IgD-negative memory B cell (primary cell): ENCODE measurements around the gene ASAP2. TPM values are rescaled to one million over a fixed set of nuclear protein-coding genes. Genes with fewer than 3 reads are reported as not detected.

Source experiments
- H3K27ac Mint-ChIP-seq, 3 donors: one replicate each; pipeline ENCODE4 v1.8.0; 2020 to 2022; ENCODE audit warnings: mild to moderate bottlenecking in 3 of 3, mixed read lengths in 3 of 3, moderate library complexity in 1 of 3
- H3K27me3 Mint-ChIP-seq: one replicate; pipeline ENCODE4 v1.8.0; 2021; ENCODE audit warnings: mixed read lengths
- H3K36me3 Mint-ChIP-seq: one replicate; pipeline ENCODE4 v1.8.0; 2020; ENCODE audit warnings: mild to moderate bottlenecking, mixed read lengths
- H3K4me1 Mint-ChIP-seq, 3 donors: one replicate each; pipeline ENCODE4 v1.8.0; 2020 to 2022; ENCODE audit warnings: mixed read lengths in 3 of 3, mild to moderate bottlenecking in 1 of 3
- H3K4me3 Mint-ChIP-seq, 4 donors: one replicate each; pipeline ENCODE4 v1.8.0; 2020 to 2022; ENCODE audit warnings: mild to moderate bottlenecking in 4 of 4, mixed read lengths in 4 of 4, moderate library complexity in 3 of 4
- H3K9me3 Mint-ChIP-seq, 3 donors: one replicate each; pipeline ENCODE4 v1.8.0; 2020 to 2021; ENCODE audit warnings: mixed read lengths in 3 of 3, mild to moderate bottlenecking in 1 of 3
- polyA plus RNA-seq: library from polyadenylated mRNA; unstranded; fragments of 300-500 nt; fragmentation: Illumina TruSeq; gene quantifications from one replicate; pipeline ENCODE4 v1.2.3, GENCODE V29; 2021

The ASAP2 gene
- polyA plus RNA-seq, 1 donor from 2014 or later: not detected

DNA sequence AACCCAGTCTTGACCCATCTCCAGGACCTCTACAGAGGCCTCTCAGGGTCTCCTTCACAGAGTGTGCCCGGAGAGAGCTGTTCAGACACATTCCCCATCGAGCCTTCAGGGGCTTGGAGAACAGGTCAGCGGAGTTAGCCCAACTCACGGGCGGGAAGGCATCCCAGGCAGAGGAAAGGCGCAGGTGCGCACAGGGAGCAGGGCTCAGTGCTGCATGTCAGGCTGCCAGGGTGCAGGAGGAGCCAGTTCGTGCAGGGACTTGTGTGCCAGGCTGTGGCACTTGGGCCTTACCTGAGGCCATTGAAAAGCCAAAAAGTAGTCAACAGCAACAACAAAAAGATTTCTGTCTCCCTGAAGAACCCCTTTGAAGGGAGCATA, 112.7 kb downstream of the ASAP2 start:
- no peak overlapping the region for H3K27ac Mint-ChIP-seq

DNA sequence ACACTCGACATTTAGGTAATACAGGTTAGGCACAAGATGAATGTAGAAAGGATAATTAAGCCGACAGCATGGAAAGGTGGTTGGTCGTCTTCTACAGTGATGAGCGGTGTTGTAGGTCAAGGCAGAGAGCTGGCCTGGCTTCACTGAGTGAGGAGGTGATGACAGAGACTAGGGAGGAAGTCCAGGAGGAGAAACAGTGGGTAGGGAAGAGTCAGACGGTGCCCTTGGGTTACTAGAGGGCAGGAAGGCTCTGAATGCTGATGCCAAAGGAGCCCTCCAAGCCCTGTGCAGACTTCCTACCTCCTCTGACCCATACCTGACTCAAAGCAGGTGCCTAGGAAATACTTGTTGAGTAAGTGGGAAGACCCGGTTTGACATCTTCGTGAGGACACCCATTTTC, 116.0 kb downstream of the ASAP2 start:
- Mint-ChIP-seq H3K9me3 (peaks cover 0 to 2% (median 0%) of the 10 kb centered on the region in 3 donors), H3K27me3 (peaks cover 3% of the 10 kb centered on the region), H3K4me1 (peaks cover 0 to 1% (median 0%) of the 10 kb centered on the region in 3 donors), H3K4me3 (no peak overlapping the region), H3K27ac (no peak overlapping the region), H3K36me3 (no peaks in the 10 kb centered on the region)

More for the DNA sequence above, 112.7 kb downstream of the ASAP2 start:
- Mint-ChIP-seq H3K4me3 (no peak overlapping the region), H3K4me1 (peaks cover 0 to 1% (median 0%) of the 10 kb centered on the region in 3 donors), H3K36me3 (no peaks in the 10 kb centered on the region), H3K9me3 (no peaks in the 10 kb centered on the region), H3K27me3 (peaks cover 3% of the 10 kb centered on the region)

DNA sequence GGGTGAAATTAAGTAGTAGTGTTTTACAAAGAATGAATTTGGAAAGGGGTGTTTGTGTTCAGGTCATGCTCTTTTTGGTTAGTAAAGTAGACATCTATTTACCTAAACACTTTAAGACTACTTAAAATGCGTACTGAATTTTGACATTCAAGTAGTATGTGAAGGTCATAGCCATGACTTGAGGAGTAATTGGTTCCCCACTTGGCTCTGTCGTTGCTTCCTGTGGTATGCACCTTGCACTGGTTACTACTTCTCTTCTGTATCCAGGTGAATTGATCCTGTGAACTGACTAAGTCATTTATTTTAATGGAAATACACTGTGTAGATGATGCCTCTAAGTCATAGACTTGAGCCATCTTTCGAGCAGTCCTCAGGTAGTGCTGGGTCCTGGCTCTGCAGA, 118.8 kb downstream of the ASAP2 start:
- H3K27ac Mint-ChIP-seq: no peak overlapping the region
- H3K9me3 Mint-ChIP-seq: peaks cover 0 to 2% (median 0%) of the 10 kb centered on the region in 3 donors
- peaks cover 7% of the 10 kb centered on the region for H3K27me3 Mint-ChIP-seq
- no peak overlapping the region for H3K4me3 Mint-ChIP-seq
- H3K36me3 Mint-ChIP-seq: no peaks in the 10 kb centered on the region
- H3K4me1 Mint-ChIP-seq: peaks cover 0 to 6% (median 3%) of the 10 kb centered on the region in 3 donors

DNA sequence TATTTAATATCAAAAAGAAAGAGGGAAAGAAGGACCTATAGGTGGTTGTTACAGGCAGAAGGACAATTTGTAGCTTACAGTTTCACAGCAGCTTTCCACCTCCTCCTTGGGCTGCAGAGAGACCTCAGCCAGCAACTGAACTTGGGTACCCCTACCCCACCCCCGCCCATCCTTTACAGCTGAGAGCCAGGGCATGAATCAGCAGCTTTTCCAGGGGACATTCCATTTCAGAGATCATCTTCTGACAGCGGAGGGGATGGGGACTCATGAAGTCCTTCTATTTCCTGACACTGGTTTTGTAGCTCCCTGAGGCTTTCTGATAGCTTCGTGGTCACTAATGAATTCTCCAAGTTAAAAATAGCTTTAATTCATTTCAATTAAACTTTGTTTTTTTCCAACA, 120.4 kb downstream of the ASAP2 start:
- H3K4me1 Mint-ChIP-seq: peaks cover 4 to 9% (median 7%) of the 10 kb centered on the region in 3 donors
- no peak overlapping the region for H3K4me3 Mint-ChIP-seq
- no peak overlapping the region for H3K27ac Mint-ChIP-seq
- peaks cover 0 to 2% (median 0%) of the 10 kb centered on the region in 3 donors for H3K9me3 Mint-ChIP-seq
- H3K36me3 Mint-ChIP-seq: no peaks in the 10 kb centered on the region
- peaks cover 7% of the 10 kb centered on the region for H3K27me3 Mint-ChIP-seq

DNA sequence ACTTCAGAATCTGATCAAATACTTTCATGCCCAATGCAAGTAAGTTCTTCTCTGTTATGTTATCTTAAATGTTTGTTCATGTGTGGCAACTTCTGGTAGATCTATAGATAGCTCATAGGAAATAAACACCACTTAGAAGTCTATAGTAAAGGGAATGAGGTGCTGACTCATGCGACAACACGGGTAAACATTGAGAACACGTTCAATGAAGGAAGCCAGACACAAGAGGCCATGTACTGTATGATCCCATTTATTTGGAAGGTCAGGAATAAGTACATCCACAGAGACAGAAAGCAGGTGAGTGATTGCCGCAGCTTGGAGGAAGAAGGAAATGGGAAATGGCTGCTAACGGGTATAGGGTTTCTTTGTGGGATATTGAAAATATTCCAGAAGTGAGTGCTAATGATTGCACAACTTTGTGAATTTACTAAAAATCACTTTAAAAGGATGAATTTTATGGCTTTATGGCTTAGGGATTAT, 121.3 kb downstream of the ASAP2 start:
- Mint-ChIP-seq H3K36me3 (no peaks in the 10 kb centered on the region), H3K4me1 (peaks cover 4 to 8% (median 7%) of the 10 kb centered on the region in 3 donors), H3K27ac (no peak overlapping the region), H3K4me3 (no peak overlapping the region), H3K9me3 (peaks cover 0 to 2% (median 0%) of the 10 kb centered on the region in 3 donors), H3K27me3 (peaks cover 5% of the 10 kb centered on the region)

DNA sequence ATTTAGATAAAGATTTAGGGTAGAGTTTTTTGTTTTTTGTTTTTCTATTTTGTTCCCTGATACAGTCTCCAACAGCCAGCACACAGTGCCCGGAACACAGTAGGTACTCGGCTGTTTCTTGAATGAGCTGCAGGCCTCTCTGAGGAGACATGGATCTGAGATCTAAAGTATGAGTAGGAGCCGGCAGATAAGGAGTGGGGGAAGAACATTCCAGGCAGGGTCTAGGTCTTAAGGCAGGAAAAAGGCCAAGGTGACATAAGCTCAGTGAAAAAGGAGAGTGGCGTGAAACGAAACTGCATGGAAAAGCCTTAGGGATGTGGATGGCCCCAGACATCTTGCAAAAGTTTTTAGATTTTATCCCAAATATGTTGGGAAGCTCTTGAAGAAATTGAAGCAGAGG, 122.3 kb downstream of the ASAP2 start:
- peaks cover 0 to 2% (median 0%) of the 10 kb centered on the region in 3 donors for H3K9me3 Mint-ChIP-seq
- H3K27ac Mint-ChIP-seq: no peak overlapping the region
- no peaks in the 10 kb centered on the region for H3K36me3 Mint-ChIP-seq
- peaks cover 7 to 9% (median 8%) of the 10 kb centered on the region in 3 donors for H3K4me1 Mint-ChIP-seq
- peaks cover 4% of the 10 kb centered on the region for H3K27me3 Mint-ChIP-seq
- no peak overlapping the region for H3K4me3 Mint-ChIP-seq

DNA sequence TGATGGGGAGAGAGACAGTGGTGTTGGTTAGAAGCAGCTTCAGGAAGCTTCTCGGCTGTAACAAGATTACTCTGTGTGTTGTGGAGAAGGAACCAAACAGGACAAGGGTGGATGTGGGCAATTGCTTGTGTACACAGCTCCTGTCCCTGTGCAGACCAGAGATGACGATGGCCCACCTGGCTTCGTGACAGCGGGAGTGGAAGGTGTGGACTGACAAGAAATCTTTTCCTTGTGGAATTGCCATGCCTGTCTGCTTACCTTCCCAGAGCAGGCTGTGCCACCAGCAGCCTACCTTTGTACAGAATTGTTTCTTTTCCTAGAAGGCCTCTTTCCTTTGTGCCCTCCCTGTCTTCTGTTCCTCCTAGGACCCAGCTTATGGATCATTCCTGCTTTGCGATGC, 122.9 kb downstream of the ASAP2 start:
- Mint-ChIP-seq H3K4me3 (no peak overlapping the region), H3K27me3 (peaks cover 4% of the 10 kb centered on the region), H3K27ac (no peak overlapping the region), H3K4me1 (peaks cover 7 to 9% (median 8%) of the 10 kb centered on the region in 3 donors), H3K9me3 (peaks cover 0 to 2% (median 0%) of the 10 kb centered on the region in 3 donors), H3K36me3 (no peaks in the 10 kb centered on the region)

DNA sequence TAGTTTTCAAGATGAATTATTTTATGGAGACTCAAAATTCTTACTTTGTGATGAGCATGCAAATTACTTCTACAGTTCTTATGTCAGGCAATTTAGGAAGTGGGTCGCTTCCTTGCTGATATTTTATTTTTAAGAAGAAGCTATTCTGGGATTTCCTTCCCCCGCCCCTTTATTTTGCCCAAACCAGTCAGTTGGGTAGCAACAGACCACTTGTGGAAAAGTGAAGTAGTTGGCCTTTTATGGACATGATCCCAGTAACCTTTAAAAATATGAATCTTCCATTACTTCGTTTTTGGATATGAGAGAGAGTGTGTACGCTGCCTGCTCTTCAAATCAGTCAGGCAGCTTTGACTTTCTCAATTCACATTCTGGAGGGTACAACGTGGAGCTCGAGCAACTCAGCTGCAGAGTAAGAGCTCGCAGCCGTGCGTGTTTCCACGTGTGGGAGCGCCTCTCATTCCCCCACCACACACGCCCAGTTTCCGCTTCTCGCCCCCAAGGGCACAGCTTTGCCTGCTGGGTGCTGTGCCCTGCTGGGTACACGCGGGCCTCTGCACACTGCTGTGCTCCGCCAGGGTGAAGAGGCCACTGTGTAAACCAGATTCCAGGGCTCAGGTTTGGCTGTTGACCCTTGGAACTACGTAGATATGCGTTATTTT, 124.1 kb downstream of the ASAP2 start:
- no peaks in the 10 kb centered on the region for H3K9me3 Mint-ChIP-seq
- no peak overlapping the region for H3K27ac Mint-ChIP-seq
- H3K27me3 Mint-ChIP-seq: peaks cover 4% of the 10 kb centered on the region
- peak overlapping the region in 1 of 4 donors; percentile 50 for H3K4me3 Mint-ChIP-seq
- no peaks in the 10 kb centered on the region for H3K36me3 Mint-ChIP-seq
- H3K4me1 Mint-ChIP-seq: peaks cover 7 to 9% (median 8%) of the 10 kb centered on the region in 3 donors

DNA sequence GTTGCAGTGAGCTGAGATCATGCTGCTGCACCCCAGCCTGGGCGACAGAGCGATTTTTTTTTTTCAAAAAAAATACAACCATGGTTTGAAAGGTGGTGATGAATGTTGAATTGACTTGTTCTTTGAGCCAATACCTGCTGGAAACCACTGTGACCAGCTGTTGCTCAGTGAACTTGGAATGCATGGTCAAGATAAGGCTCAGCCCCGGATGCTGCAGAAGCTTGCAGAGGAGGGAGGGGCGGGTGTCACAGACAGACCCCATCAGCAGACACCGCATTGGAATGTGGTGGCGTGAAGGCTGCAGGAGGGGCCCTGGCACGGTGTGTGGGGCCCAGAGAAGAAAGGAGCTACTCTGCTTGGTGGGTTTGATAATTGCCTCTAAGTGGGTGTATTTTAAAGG, 125.1 kb downstream of the ASAP2 start:
- no peaks in the 10 kb centered on the region for H3K36me3 Mint-ChIP-seq
- H3K27ac Mint-ChIP-seq: no peak overlapping the region
- H3K9me3 Mint-ChIP-seq: no peaks in the 10 kb centered on the region
- H3K4me1 Mint-ChIP-seq: peaks cover 13% of the 10 kb centered on the region in 3 donors
- peaks cover 4% of the 10 kb centered on the region for H3K27me3 Mint-ChIP-seq
- H3K4me3 Mint-ChIP-seq: no peak overlapping the region

DNA sequence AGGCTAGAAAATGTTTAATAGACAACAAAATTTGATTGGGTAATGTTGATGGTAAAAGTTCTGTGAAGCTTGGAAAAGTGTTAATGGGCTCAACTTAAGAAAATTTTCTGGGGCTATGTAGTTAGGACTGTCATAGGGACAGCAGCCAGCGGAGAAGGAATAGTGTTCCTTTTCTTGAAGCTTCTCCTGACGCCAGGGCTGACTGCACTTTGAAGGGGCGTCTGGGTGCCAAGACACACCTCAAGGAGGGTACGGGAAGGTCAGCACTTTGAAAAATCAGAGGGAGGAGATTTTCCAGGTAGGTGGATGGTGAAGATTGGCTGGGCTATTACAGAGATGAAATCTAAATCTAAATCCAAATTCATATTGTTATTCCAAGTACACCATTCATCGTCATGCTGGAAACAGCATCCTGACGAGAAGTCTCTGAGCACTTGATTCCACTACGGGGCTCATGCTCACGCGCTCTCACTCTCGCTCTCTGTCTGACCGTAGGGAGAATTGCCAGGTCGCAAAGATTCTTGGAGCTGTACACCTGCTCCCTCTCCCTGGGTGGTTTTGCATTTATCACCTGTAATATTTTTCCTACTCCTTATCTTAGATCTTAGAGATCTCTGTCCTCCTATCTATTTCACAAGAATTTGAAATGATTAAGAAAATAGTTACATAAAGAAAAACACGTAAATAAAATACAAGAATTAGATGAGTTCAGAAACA, 125.7 kb downstream of the ASAP2 start:
- H3K36me3 Mint-ChIP-seq: no peaks in the 10 kb centered on the region
- no peak overlapping the region for H3K27ac Mint-ChIP-seq
- no peak overlapping the region for H3K4me3 Mint-ChIP-seq
- H3K4me1 Mint-ChIP-seq: peaks cover 13% of the 10 kb centered on the region in 3 donors
- H3K9me3 Mint-ChIP-seq: no peaks in the 10 kb centered on the region
- peaks cover 4% of the 10 kb centered on the region for H3K27me3 Mint-ChIP-seq

DNA sequence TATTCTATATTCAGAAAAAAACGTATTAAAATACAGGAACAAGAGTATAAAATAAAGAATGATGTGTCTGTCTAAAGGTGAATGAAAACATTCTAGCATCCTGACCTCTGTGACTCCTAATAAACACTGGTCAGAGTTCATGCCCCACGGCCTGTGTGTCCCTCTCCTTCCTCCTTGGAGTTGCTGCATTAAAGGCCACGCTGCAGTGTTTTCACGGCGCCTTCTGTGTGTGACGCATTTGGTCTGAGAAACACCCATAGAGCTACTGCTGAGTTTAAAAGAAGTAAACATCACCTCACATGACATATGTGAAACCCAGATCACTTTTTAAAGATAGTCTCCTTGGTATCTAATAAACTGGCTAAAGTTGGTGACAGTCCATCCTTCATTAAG, 126.2 kb downstream of the ASAP2 start:
- H3K27me3 Mint-ChIP-seq: peaks cover 4% of the 10 kb centered on the region
- no peaks in the 10 kb centered on the region for H3K9me3 Mint-ChIP-seq
- H3K4me1 Mint-ChIP-seq: peaks cover 13% of the 10 kb centered on the region in 3 donors
- no peaks in the 10 kb centered on the region for H3K36me3 Mint-ChIP-seq
- no peak overlapping the region for H3K27ac Mint-ChIP-seq
- H3K4me3 Mint-ChIP-seq: no peak overlapping the region

DNA sequence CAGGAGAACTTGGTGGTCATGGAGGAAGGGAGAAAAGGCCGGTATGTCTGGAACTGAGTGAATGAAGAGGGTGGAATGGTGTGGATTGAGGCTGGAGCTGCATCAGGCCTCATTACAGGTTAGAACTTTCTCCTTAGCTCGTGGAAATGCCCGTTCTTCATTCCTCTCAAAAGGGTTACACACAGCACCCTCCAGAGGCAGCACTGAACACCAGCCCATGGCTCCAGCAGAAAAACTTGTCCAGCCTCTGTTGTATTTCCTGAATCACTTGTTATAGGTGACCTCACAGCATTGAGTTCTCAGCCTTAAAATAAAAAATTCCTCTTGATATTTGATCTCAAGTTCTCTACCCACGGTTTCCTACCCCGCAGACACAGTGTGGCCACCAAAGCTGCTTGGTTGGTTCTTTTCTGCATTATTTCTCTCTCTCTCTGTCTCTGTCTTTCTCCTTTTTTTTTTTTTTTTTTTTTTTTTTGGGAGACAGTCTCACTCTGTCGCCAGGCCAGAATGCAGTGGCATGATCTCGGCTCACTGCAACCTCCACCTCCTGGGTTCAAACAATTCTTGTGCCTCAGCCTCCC, 127.1 kb downstream of the ASAP2 start:
- Mint-ChIP-seq H3K36me3 (no peaks in the 10 kb centered on the region), H3K9me3 (no peaks in the 10 kb centered on the region), H3K27me3 (peaks cover 2% of the 10 kb centered on the region), H3K4me1 (peaks cover 13% of the 10 kb centered on the region in 3 donors), H3K4me3 (no peak overlapping the region), H3K27ac (no peak overlapping the region)

DNA sequence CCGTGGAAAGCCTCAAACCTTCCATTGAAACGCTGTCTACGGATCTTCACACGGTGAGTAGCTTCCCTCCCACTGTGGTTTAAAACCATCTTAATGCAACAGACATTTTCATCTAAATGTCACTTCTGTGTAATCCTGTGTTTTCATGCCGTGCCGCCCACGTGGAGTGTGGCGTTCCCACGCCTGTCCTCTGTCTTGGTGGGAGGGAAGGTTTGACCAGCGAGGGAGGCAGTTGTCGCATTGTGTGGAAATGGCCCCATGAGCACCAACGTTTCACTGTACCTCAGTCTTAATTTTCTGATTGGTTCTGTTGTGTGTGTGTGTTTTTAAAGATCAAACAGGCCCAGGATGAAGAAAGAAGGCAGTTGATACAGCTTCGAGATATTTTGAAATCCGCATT, 128.1 kb downstream of the ASAP2 start:
- peaks cover 13% of the 10 kb centered on the region in 3 donors for H3K4me1 Mint-ChIP-seq
- H3K9me3 Mint-ChIP-seq: no peaks in the 10 kb centered on the region
- H3K36me3 Mint-ChIP-seq: no peaks in the 10 kb centered on the region
- H3K27ac Mint-ChIP-seq: no peak overlapping the region
- no peak overlapping the region for H3K4me3 Mint-ChIP-seq
- no peaks in the 10 kb centered on the region for H3K27me3 Mint-ChIP-seq

DNA sequence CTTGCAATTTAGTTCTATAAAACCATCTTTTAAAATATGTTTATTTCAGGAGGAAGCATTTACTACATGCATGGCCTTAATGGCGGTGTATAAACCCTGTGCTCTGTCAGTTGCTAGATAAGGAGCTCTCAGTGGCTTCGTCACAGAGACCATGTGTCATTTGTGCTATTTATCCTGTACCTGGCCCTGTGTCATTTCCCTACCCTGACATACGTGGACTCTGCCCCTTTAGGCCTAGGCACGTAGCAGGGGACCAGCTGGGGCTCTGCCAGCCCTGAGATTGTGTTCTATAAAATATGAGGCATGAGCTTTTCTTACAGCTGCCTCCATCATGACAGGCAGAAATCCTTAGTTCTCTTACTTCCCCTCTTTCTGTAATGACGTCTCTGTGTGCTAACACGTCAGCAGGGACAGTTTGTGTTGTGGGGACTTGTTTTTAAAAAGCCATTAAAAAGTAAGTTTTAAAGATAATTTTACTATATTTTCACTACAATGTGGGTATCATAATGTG, 128.8 kb downstream of the ASAP2 start:
- H3K9me3 Mint-ChIP-seq: no peaks in the 10 kb centered on the region
- no peaks in the 10 kb centered on the region for H3K27me3 Mint-ChIP-seq
- peaks cover 8 to 13% (median 10%) of the 10 kb centered on the region in 3 donors for H3K4me1 Mint-ChIP-seq
- H3K36me3 Mint-ChIP-seq: no peaks in the 10 kb centered on the region
- H3K4me3 Mint-ChIP-seq: no peak overlapping the region
- no peak overlapping the region for H3K27ac Mint-ChIP-seq

DNA sequence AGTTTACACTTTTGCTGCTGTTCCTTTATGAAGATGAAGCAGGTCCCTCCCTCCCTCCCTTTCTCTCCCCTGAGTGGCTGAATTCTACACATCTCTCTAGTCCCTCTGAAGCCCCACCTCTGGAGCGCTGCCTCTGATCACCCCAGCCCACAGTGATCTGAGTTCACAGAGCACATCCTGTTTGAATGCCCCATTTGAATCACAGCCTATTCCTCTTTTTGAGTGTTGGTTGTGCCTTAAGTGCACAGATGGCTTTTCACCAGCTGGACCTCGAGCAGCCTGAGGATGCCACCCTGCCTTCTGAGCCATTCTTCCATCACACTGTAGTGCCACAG, 129.6 kb downstream of the ASAP2 start:
- H3K4me1 Mint-ChIP-seq: peaks cover 6 to 9% (median 7%) of the 10 kb centered on the region in 3 donors
- H3K4me3 Mint-ChIP-seq: peak overlapping the region in 1 of 4 donors; percentile 31
- H3K36me3 Mint-ChIP-seq: no peaks in the 10 kb centered on the region
- H3K27ac Mint-ChIP-seq: no peak overlapping the region
- H3K27me3 Mint-ChIP-seq: no peaks in the 10 kb centered on the region
- H3K9me3 Mint-ChIP-seq: no peaks in the 10 kb centered on the region
